H9 (cell line): ENCODE results near the gene SH2D2A. TPM values are rescaled to one million over a fixed set of nuclear protein-coding genes. Genes with fewer than 3 reads are reported as not detected.
A peak's percentile ranks its signal among the peaks of the same experiment; 100 is the strongest.

Experiments
- DNase-seq: peaks from one replicate; pipeline ENCODE4 v3.0.0-alpha.2; 2017
- H2AFZ ChIP-seq: one replicate; pipeline ENCODE4 v1.6.1; 2013; ENCODE audit warnings: mild to moderate bottlenecking, low read length, control low read depth, moderate library complexity
- H2AK5ac ChIP-seq: 2 replicates; pipeline ENCODE4 v1.6.1; 2013; ENCODE audit warnings: low read length, control low read depth, mixed read lengths; ENCODE audit not compliant: insufficient read length
- H2BK120ac ChIP-seq: one replicate; pipeline ENCODE4 v1.6.1; 2013; ENCODE audit warnings: low read depth, mild to moderate bottlenecking, low read length, control low read depth, inconsistent platforms; ENCODE audit not compliant: poor library complexity, severe bottlenecking
- H2BK12ac ChIP-seq: 2 replicates; pipeline ENCODE4 v1.6.1; 2013; ENCODE audit warnings: low read length, control low read depth, mixed read lengths, low read depth; ENCODE audit not compliant: insufficient read length
- H2BK15ac ChIP-seq: 2 replicates; pipeline ENCODE4 v1.6.1; 2013; ENCODE audit warnings: low read depth, low read length, control low read depth
- H2BK20ac ChIP-seq: one replicate; pipeline ENCODE4 v1.6.1; 2013; ENCODE audit warnings: low read depth, mild to moderate bottlenecking, low read length, control low read depth, inconsistent platforms; ENCODE audit not compliant: poor library complexity, severe bottlenecking
- H2BK5ac ChIP-seq: 2 replicates; pipeline ENCODE4 v1.6.1; 2013; ENCODE audit warnings: low read length, control low read depth, mixed read lengths; ENCODE audit not compliant: insufficient read length
- H3K14ac ChIP-seq: 2 replicates; pipeline ENCODE4 v1.6.1; 2013; ENCODE audit warnings: low read length, control low read depth; ENCODE audit not compliant: insufficient read depth
- H3K18ac ChIP-seq: 2 replicates; pipeline ENCODE4 v1.6.1; 2013; ENCODE audit warnings: low read depth, mild to moderate bottlenecking, mixed read lengths, low read length, control low read depth; ENCODE audit not compliant: insufficient read length
- H3K23ac ChIP-seq: 2 replicates; pipeline ENCODE4 v1.6.1; 2013; ENCODE audit warnings: low read length, control low read depth, mixed read lengths, low read depth; ENCODE audit not compliant: insufficient read length
- H3K23me2 ChIP-seq: 2 replicates; pipeline ENCODE4 v1.6.1; 2013; ENCODE audit warnings: low read depth, mild to moderate bottlenecking, mixed read lengths, low read length, control low read depth; ENCODE audit not compliant: insufficient read length, poor library complexity, severe bottlenecking
- H3K27ac ChIP-seq: 2 replicates; pipeline ENCODE4 v1.5.1; 2013; ENCODE audit warnings: low read length, control low read depth, mixed read lengths, low read depth; ENCODE audit not compliant: insufficient read length
- H3K27me3 ChIP-seq: 2 replicates; pipeline ENCODE4 v1.6.1; 2013; ENCODE audit warnings: low read length, control low read depth, inconsistent platforms; ENCODE audit not compliant: insufficient read depth
- H3K4ac ChIP-seq: 2 replicates; pipeline ENCODE4 v1.6.1; 2013; ENCODE audit warnings: low read depth, mild to moderate bottlenecking, control low read depth, inconsistent platforms, low read length, moderate library complexity
- H3K4me1 ChIP-seq: 2 replicates; pipeline ENCODE4 v1.6.1; 2013; ENCODE audit warnings: low read length, control low read depth, inconsistent platforms; ENCODE audit not compliant: insufficient read depth
- H3K4me2 ChIP-seq: 2 replicates; pipeline ENCODE4 v1.6.1; 2013; ENCODE audit warnings: low read length, control low read depth, mixed read lengths; ENCODE audit not compliant: insufficient read length, insufficient read depth
- H3K56ac ChIP-seq: 2 replicates; pipeline ENCODE4 v1.6.1; 2013; ENCODE audit warnings: low read depth, mild to moderate bottlenecking, mixed read lengths, low read length, control low read depth; ENCODE audit not compliant: insufficient read length
- H3K79me1 ChIP-seq: 2 replicates; pipeline ENCODE4 v1.6.1; 2013; ENCODE audit warnings: low read depth, mild to moderate bottlenecking, moderate library complexity, low read length, control low read depth, inconsistent platforms; ENCODE audit not compliant: insufficient read depth, poor library complexity, severe bottlenecking
- H3K79me2 ChIP-seq: 2 replicates; pipeline ENCODE4 v1.6.1; 2013; ENCODE audit warnings: low read length, control low read depth, inconsistent platforms; ENCODE audit not compliant: insufficient read depth
- H3K9ac ChIP-seq: 2 replicates; pipeline ENCODE4 v1.6.1; 2013; ENCODE audit warnings: low read length, control low read depth, mixed read lengths; ENCODE audit not compliant: insufficient read length; ENCODE audit errors: extremely low read depth
- H3K9me3 ChIP-seq: one replicate; pipeline ENCODE4 v1.6.1; 2013; ENCODE audit warnings: low read depth, low read length, inconsistent platforms; ENCODE audit not compliant: control insufficient read depth
- H3T11ph ChIP-seq: one replicate; pipeline ENCODE4 v1.6.1; 2013; ENCODE audit warnings: mild to moderate bottlenecking, low read length, control low read depth, inconsistent platforms
- H4K20me1 ChIP-seq: one replicate; pipeline ENCODE4 v1.6.1; 2013; ENCODE audit not compliant: control insufficient read depth, insufficient read length, insufficient read depth
- H4K5ac ChIP-seq: 2 replicates; pipeline ENCODE4 v1.6.1; 2013; ENCODE audit warnings: low read depth, mild to moderate bottlenecking, mixed read lengths, low read length, control low read depth; ENCODE audit not compliant: insufficient read length
- H4K8ac ChIP-seq: replicated peaks from 2 replicates; pipeline ENCODE4 v1.6.1; 2013; ENCODE audit warnings: low read length, control low read depth, mixed read lengths, low read depth; ENCODE audit not compliant: insufficient read length
- H4K91ac ChIP-seq: 2 replicates; pipeline ENCODE4 v1.6.1; 2013; ENCODE audit warnings: low read depth, mild to moderate bottlenecking, moderate library complexity, mixed read lengths, low read length, control low read depth; ENCODE audit not compliant: insufficient read length
- H3K27ac Mint-ChIP-seq, 3 experiments: 2 replicates in 2 of 3; 3 replicates in 1 of 3; pipeline ENCODE4 v1.8.0; 2020 to 2021; ENCODE audit warnings: mixed read lengths in 3 of 3, mild to moderate bottlenecking in 1 of 3, moderate library complexity in 1 of 3
- H3K27me3 Mint-ChIP-seq: 2 replicates; pipeline ENCODE4 v1.8.0; 2021; ENCODE audit warnings: low read depth, mild to moderate bottlenecking, moderate library complexity, mixed read lengths
- H3K36me3 Mint-ChIP-seq, 3 experiments: 2 replicates in 2 of 3; 3 replicates in 1 of 3; pipeline ENCODE4 v1.8.0; 2020 to 2021; ENCODE audit warnings: low read depth in 3 of 3, mixed read lengths in 3 of 3; ENCODE audit not compliant: insufficient read depth in 1 of 3
- H3K4me1 Mint-ChIP-seq, 2 experiments: 2 replicates each; pipeline ENCODE4 v1.8.0; 2020; ENCODE audit warnings: mixed read lengths in 2 of 2
- H3K4me3 Mint-ChIP-seq, 2 experiments: 2 replicates in 1 of 2; 3 replicates in 1 of 2; pipeline ENCODE4 v1.8.0; 2020 to 2021; ENCODE audit warnings: mild to moderate bottlenecking in 2 of 2, mixed read lengths in 2 of 2, moderate library complexity in 1 of 2
- H3K9me3 Mint-ChIP-seq, 2 experiments: 2 replicates in 1 of 2; 3 replicates in 1 of 2; pipeline ENCODE4 v1.8.0; 2020; ENCODE audit warnings: mild to moderate bottlenecking in 2 of 2, mixed read lengths in 2 of 2, moderate library complexity in 1 of 2
- WGBS: extraction: QIAGEN DNeasy Blood & Tissue Kit; methylation state at CpG from one replicate; pipeline ENCODE4 v1.1.7; 2013; ENCODE audit warnings: missing lambda C conversion rate, low lambda C conversion rate, mixed read lengths; ENCODE audit not compliant: insufficient read length; ENCODE audit errors: extremely low coverage; 5-methylcytosine and 5-hydroxymethylcytosine counted together
- total RNA-seq: library from RNA; stranded (reverse); gene quantifications from 2 replicates; pipeline ENCODE4 v1.2.1, GENCODE V29; 2021
- TF ChIP-seq, protein P1 (sequence below): fragments of 200-600 bp; sonication (generic); conservative IDR thresholded peaks from 3 replicates; pipeline ENCODE4 v1.8.0; 2021; ENCODE audit warnings: antibody characterized with exemption, mild to moderate bottlenecking

Gene SH2D2A
- total RNA-seq, 1 experiment from 2014 or later = 2.0 TPM

GRCh38 chr1:156859523-156860112, 43.0 kb upstream of the SH2D2A start:
- Histone ChIP-seq H4K8ac (no peak overlapping the region), H3T11ph (no peak overlapping the region), H3K4ac (no peak overlapping the region), H3K79me1 (no peaks in the 10 kb centered on the region), H2BK20ac (no peak overlapping the region), H3K9me3 (no peaks in the 10 kb centered on the region), H2BK12ac (no peak overlapping the region), H3K23me2 (peaks cover 13% of the 10 kb centered on the region), H2AFZ (no peak overlapping the region), H4K5ac (no peak overlapping the region), H3K14ac (no peak overlapping the region; the same call in 1 of the 2 replicates), H3K27ac (no peak overlapping the region), H3K23ac (no peak overlapping the region), H3K9ac (no peak overlapping the region), H2AK5ac (no peak overlapping the region), H3K56ac (no peak overlapping the region), H2BK15ac (no peak overlapping the region), H3K4me2 (peak overlapping the region; percentile 94), H4K91ac (no peak overlapping the region), H4K20me1 (no peaks in the 10 kb centered on the region), H3K79me2 (no peaks in the 10 kb centered on the region), H3K27me3 (peaks cover 77% of the 10 kb centered on the region), H2BK120ac (no peak overlapping the region), H2BK5ac (no peak overlapping the region), H3K18ac (no peak overlapping the region), H3K4me1 (no peaks in the 10 kb centered on the region)
- Mint-ChIP-seq H3K9me3 (no peaks in the 10 kb centered on the region; a peak in 1 of 5 replicates), H3K36me3 (no peaks in the 10 kb centered on the region), H3K4me1 (peaks cover 6 to 32% of the 10 kb centered on the region in 2 experiments), H3K27me3 (peaks cover 97% of the 10 kb centered on the region), H3K27ac (no peak overlapping the region), H3K4me3 (peak overlapping the region; percentile 64 to 90)
- TF ChIP-seq, protein P1, sequence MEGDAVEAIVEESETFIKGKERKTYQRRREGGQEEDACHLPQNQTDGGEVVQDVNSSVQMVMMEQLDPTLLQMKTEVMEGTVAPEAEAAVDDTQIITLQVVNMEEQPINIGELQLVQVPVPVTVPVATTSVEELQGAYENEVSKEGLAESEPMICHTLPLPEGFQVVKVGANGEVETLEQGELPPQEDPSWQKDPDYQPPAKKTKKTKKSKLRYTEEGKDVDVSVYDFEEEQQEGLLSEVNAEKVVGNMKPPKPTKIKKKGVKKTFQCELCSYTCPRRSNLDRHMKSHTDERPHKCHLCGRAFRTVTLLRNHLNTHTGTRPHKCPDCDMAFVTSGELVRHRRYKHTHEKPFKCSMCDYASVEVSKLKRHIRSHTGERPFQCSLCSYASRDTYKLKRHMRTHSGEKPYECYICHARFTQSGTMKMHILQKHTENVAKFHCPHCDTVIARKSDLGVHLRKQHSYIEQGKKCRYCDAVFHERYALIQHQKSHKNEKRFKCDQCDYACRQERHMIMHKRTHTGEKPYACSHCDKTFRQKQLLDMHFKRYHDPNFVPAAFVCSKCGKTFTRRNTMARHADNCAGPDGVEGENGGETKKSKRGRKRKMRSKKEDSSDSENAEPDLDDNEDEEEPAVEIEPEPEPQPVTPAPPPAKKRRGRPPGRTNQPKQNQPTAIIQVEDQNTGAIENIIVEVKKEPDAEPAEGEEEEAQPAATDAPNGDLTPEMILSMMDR = no peak
- WGBS = no CpG with 5 or more reads among the region's 33 CpGs
- DNase-seq = peak; percentile 53
